MM.1S (cell line): ENCODE data around the gene RAB32.

Experiments used
- EZH2phosphoT487 ChIP-seq: fragments of 300-600 bp; sonication (generic); IDR thresholded peaks from 2 replicates; pipeline ENCODE4 v1.6.1; 2018; ENCODE audit warnings: antibody characterized with exemption, low read length
- TF ChIP-seq, protein P1 (sequence below): fragments of 300-600 bp; sonication (generic); IDR thresholded peaks from 2 replicates; pipeline ENCODE4 v1.5.1; 2016; ENCODE audit warnings: antibody characterized with exemption, low read length, mixed read lengths

- TF ChIP-seq, protein P1, sequence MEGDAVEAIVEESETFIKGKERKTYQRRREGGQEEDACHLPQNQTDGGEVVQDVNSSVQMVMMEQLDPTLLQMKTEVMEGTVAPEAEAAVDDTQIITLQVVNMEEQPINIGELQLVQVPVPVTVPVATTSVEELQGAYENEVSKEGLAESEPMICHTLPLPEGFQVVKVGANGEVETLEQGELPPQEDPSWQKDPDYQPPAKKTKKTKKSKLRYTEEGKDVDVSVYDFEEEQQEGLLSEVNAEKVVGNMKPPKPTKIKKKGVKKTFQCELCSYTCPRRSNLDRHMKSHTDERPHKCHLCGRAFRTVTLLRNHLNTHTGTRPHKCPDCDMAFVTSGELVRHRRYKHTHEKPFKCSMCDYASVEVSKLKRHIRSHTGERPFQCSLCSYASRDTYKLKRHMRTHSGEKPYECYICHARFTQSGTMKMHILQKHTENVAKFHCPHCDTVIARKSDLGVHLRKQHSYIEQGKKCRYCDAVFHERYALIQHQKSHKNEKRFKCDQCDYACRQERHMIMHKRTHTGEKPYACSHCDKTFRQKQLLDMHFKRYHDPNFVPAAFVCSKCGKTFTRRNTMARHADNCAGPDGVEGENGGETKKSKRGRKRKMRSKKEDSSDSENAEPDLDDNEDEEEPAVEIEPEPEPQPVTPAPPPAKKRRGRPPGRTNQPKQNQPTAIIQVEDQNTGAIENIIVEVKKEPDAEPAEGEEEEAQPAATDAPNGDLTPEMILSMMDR: no peak
- no peak for TF ChIP-seq EZH2phosphoT487
These were observed 2.9 kb downstream of the RAB32 start for GRCh38 chr6:146546443-146547043.
